HCT116 (cell line): ENCODE data around the gene ST7. TPM values are rescaled to one million over a fixed set of nuclear protein-coding genes. Genes with fewer than 3 reads are reported as not detected.

Experiments used
- ATAC-seq: fragments of 200-7000 bp; cut with Tn5 transposase; 2 replicates; pipeline ENCODE4 v1.9.1; 2020; ENCODE audit warnings: mild to moderate bottlenecking, moderate library complexity
- BruUV-seq: library from RNA; stranded (reverse); fragments of 400-500 nt; replicated peaks from 2 replicates; lab custom pipeline; 2021; lab: Mats Ljungman, UMichigan
- CTCF ChIA-PET: fragments of 300-600 bp; sonication (Branson Sonifier 250); formaldehyde crosslinking; loops from one replicate; lab custom pipeline; 2021; ENCODE audit warnings: antibody characterized with exemption; lab: Charles Lee
- POLR2A ChIA-PET: fragments of 300-600, 350-600 bp; sonication (Branson Sonifier 250); formaldehyde crosslinking; loops from one replicate; lab custom pipeline; 2021; ENCODE audit warnings: antibody characterized with exemption; lab: Charles Lee
- RAD21 ChIA-PET, 2 experiments: fragments of 300-600 bp; sonication (Branson Sonifier 250); formaldehyde crosslinking; loops; one replicate each; lab custom pipeline; 2023; ENCODE audit warnings: low total read pairs in 2 of 2; ENCODE audit not compliant: uncharacterized antibody in 2 of 2, unreplicated experiment in 2 of 2, low non-redundant PET in 1 of 2; lab: Charles Lee
- DNase-seq: peaks from one replicate; pipeline ENCODE4 v3.0.0-alpha.2; 2010; ENCODE audit warnings: low read depth, low spot score
- H2AFZ ChIP-seq: fragments of 200-600 bp; shearing (Covaris generic), sonication (generic); 2 replicates; pipeline ENCODE4 v1.6.1; 2017; ENCODE audit warnings: low read depth, mixed run types, mixed read lengths, antibody characterized with exemption, low read length; ENCODE audit not compliant: poor library complexity, severe bottlenecking
- H3K27ac ChIP-seq: 2 replicates; pipeline ENCODE4 v1.5.1; 2012; ENCODE audit warnings: low read depth, low read length
- H3K27me3 ChIP-seq: fragments of 200-600 bp; sonication (generic); 2 replicates; pipeline ENCODE4 v1.6.1; 2016; ENCODE audit warnings: mixed run types, low read length, mixed read lengths; ENCODE audit not compliant: insufficient read depth
- H3K36me3 ChIP-seq, 2 experiments: fragments of 200-500 bp in 1 of 2; fragments of 200-600 bp in 1 of 2; sonication (Bioruptor generic) in 1 of 2; sonication (generic) in 1 of 2; 2 replicates each; pipeline versions ENCODE4 v1.5.1 to v1.6.1; 2014 to 2016; ENCODE audit warnings: low read length in 2 of 2, inconsistent platforms in 1 of 2, mixed read lengths in 1 of 2, mixed run types in 1 of 2; ENCODE audit not compliant: insufficient read depth in 2 of 2, control insufficient read depth in 1 of 2
- H3K4me1 ChIP-seq, 2 experiments: fragments of 200-600 bp in 1 of 2; sonication (generic) in 1 of 2; 2 replicates each; pipeline versions ENCODE4 v1.5.1 to v1.6.1; 2012 to 2017; ENCODE audit warnings: low read length in 2 of 2, inconsistent platforms in 1 of 2, mild to moderate bottlenecking in 1 of 2, mixed read lengths in 1 of 2, mixed run types in 1 of 2, moderate library complexity in 1 of 2; ENCODE audit not compliant: insufficient read depth in 2 of 2, control insufficient read depth in 1 of 2
- H3K4me2 ChIP-seq: fragments of 200-600 bp; sonication (generic); 2 replicates; pipeline ENCODE4 v1.6.1; 2017; ENCODE audit warnings: mixed run types, low read length, mixed read lengths
- H3K4me3 ChIP-seq, 2 experiments: fragments of 200-600 bp in 1 of 2; sonication (generic) in 1 of 2; replicated peaks in 1 of 2; 2 replicates each; pipeline ENCODE4 v1.5.1; 2011 to 2016; ENCODE audit warnings: low read length in 2 of 2, control low read depth in 1 of 2, low read depth in 1 of 2, mild to moderate bottlenecking in 1 of 2, mixed read lengths in 1 of 2, mixed run types in 1 of 2
- H3K79me2 ChIP-seq: fragments of 200-600 bp; sonication (generic); 2 replicates; pipeline ENCODE4 v1.6.1; 2017; ENCODE audit warnings: mild to moderate bottlenecking, mixed run types, low read length, moderate library complexity, mixed read lengths; ENCODE audit not compliant: insufficient read depth
- H3K9ac ChIP-seq: fragments of 200-600 bp; sonication (generic); 2 replicates; pipeline ENCODE4 v1.6.1; 2016; ENCODE audit warnings: low read length, mixed read lengths
- H3K9me2 ChIP-seq: fragments of 200-600 bp; sonication (generic), shearing (Covaris generic); 2 replicates; pipeline ENCODE4 v1.6.1; 2017; ENCODE audit warnings: mixed run types, mild to moderate bottlenecking, moderate library complexity; ENCODE audit not compliant: insufficient read depth
- H3K9me3 ChIP-seq, 2 experiments: fragments of 200-500 bp in 1 of 2; fragments of 200-600 bp in 1 of 2; sonication (Bioruptor generic) in 1 of 2; sonication (generic) in 1 of 2; 2 replicates each; pipeline ENCODE4 v1.6.1; 2014 to 2017; ENCODE audit warnings: low read length in 2 of 2, mixed read lengths in 2 of 2, inconsistent platforms in 1 of 2, low read depth in 1 of 2, mild to moderate bottlenecking in 1 of 2, mixed run types in 1 of 2, moderate library complexity in 1 of 2; ENCODE audit not compliant: control insufficient read depth in 1 of 2, insufficient read depth in 1 of 2
- H4K20me1 ChIP-seq: fragments of 200-600 bp; sonication (generic), shearing (Covaris generic); 2 replicates; pipeline ENCODE4 v1.6.1; 2017; ENCODE audit warnings: mixed run types, mild to moderate bottlenecking, moderate library complexity; ENCODE audit not compliant: insufficient read depth
- ATF3 ChIP-seq: IDR thresholded peaks from 2 replicates; pipeline ENCODE4 v1.6.1; 2012
- EZH2 ChIP-seq: fragments of 200-600 bp; sonication (generic); IDR thresholded peaks from 2 replicates; pipeline ENCODE4 v1.6.1; 2017; ENCODE audit warnings: antibody characterized with exemption, mixed run types
- EZH2phosphoT487 ChIP-seq: fragments of 200-600 bp; IDR thresholded peaks from 2 replicates; pipeline ENCODE4 v1.6.1; 2018; ENCODE audit warnings: antibody characterized with exemption, borderline replicate concordance
- MAX ChIP-seq: IDR thresholded peaks from 2 replicates; pipeline ENCODE4 v1.6.1; 2012
- POLR2A ChIP-seq: IDR thresholded peaks from 2 replicates; pipeline ENCODE4 v1.7.0; 2011; ENCODE audit warnings: borderline replicate concordance; ENCODE audit not compliant: insufficient read depth, insufficient read length; ENCODE audit errors: extremely low read depth
- RAD21 ChIP-seq: IDR thresholded peaks from 2 replicates; pipeline ENCODE4 v1.6.1; 2012; ENCODE audit warnings: low read depth, mild to moderate bottlenecking
- REST ChIP-seq: IDR thresholded peaks from 2 replicates; pipeline ENCODE4 v1.6.1; 2012; ENCODE audit warnings: low read depth
- SP1 ChIP-seq: IDR thresholded peaks from 2 replicates; pipeline ENCODE4 v1.6.1; 2012; ENCODE audit warnings: low read depth
- YY1 ChIP-seq: IDR thresholded peaks from 2 replicates; pipeline ENCODE4 v1.6.1; 2011; ENCODE audit warnings: low read length, low read depth, moderate library complexity, mild to moderate bottlenecking; ENCODE audit not compliant: insufficient replicate concordance; ENCODE audit errors: extremely low read depth
- ZBTB33 ChIP-seq: IDR thresholded peaks from 2 replicates; pipeline ENCODE4 v1.6.1; 2011; ENCODE audit warnings: mild to moderate bottlenecking, low read length, moderate library complexity; ENCODE audit not compliant: insufficient replicate concordance; ENCODE audit errors: extremely low read depth
- ZFX ChIP-seq: fragments of 450-650 bp; IDR thresholded peaks from 2 replicates; pipeline ENCODE4 v1.6.1; 2017
- intact Hi-C: fragments of 100-400 bp; cut with micrococcal nuclease; formaldehyde crosslinking; loops from 2 replicates; pipeline ENCODE4 v1.10.0; 2022
- total RNA-seq: library from RNA; stranded (reverse); gene quantifications from one replicate; pipeline ENCODE4 v1.2.1, GENCODE V29; 2021; ENCODE audit not compliant: unreplicated experiment

The ST7 gene
- total RNA-seq, 1 experiment from 2014 or later = 12.6 TPM

- no peak overlapping the region for H3K27ac ChIP-seq
- no peak overlapping the region for H3K4me2 ChIP-seq
- H3K36me3 ChIP-seq = no peaks in the 10 kb centered on the region
- H3K79me2 ChIP-seq = no peaks in the 10 kb centered on the region
- no TSS peak for BruUV-seq
- H3K9ac ChIP-seq = no peak overlapping the region
- CTCF ChIA-PET = no interaction called here
- TF ChIP-seq YY1 (no peak), REST (no peak), ATF3 (no peak), SP1 (no peak), ZFX (no peak), MAX (no peak), EZH2 (no peak), RAD21 (no peak), EZH2phosphoT487 (no peak), ZBTB33 (no peak), POLR2A (no peak)
- H3K4me1 ChIP-seq = no peaks in the 10 kb centered on the region
- H3K27me3 ChIP-seq = no peaks in the 10 kb centered on the region
- no peaks in the 10 kb centered on the region for H4K20me1 ChIP-seq
- no peak overlapping the region for H3K4me3 ChIP-seq
- POLR2A ChIA-PET = no interaction called here
- H2AFZ ChIP-seq = no peak overlapping the region
- no peak for DNase-seq
- H3K9me3 ChIP-seq = no peaks in the 10 kb centered on the region
- intact Hi-C loops = no loop called here
- RAD21 ChIA-PET = no interaction called here
- no peaks in the 10 kb centered on the region for H3K9me2 ChIP-seq
- ATAC-seq = no peak
These were observed 230.4 kb downstream of the ST7 start for GRCh38 chr7:117183729-117184128.
